Ishikawa (cell line): ENCODE measurements around the gene SF3B5.

Experiments used
- CEBPB ChIP-seq: IDR thresholded peaks from 2 replicates; pipeline ENCODE4 v1.6.1; 2012
- EGR1 ChIP-seq: IDR thresholded peaks from 2 replicates; pipeline ENCODE4 v1.6.1; 2012
- EP300 ChIP-seq: IDR thresholded peaks from 2 replicates; pipeline ENCODE4 v1.6.1; 2012; ENCODE audit warnings: borderline replicate concordance
- FOXM1 ChIP-seq: IDR thresholded peaks from 2 replicates; pipeline ENCODE4 v1.6.1; 2012; ENCODE audit warnings: low read depth, borderline replicate concordance
- NFIC ChIP-seq: IDR thresholded peaks from 2 replicates; pipeline ENCODE4 v1.6.1; 2012
- REST ChIP-seq: IDR thresholded peaks from 2 replicates; pipeline ENCODE4 v1.6.1; 2012; ENCODE audit warnings: low read depth, mild to moderate bottlenecking
- TAF1 ChIP-seq: IDR thresholded peaks from 2 replicates; pipeline ENCODE4 v1.6.1; 2012; ENCODE audit warnings: low read depth, mild to moderate bottlenecking
- TCF12 ChIP-seq: IDR thresholded peaks from 2 replicates; pipeline ENCODE4 v1.6.1; 2012; ENCODE audit warnings: low read depth
- USF1 ChIP-seq: IDR thresholded peaks from 2 replicates; pipeline ENCODE4 v1.6.1; 2012
- YY1 ChIP-seq: IDR thresholded peaks from 2 replicates; pipeline ENCODE4 v1.6.1; 2012; ENCODE audit warnings: low read depth
- ZBTB7A ChIP-seq: IDR thresholded peaks from 2 replicates; pipeline ENCODE4 v1.6.1; 2012; ENCODE audit warnings: low read depth
- TF ChIP-seq, protein P1 (sequence below): IDR thresholded peaks from 2 replicates; pipeline ENCODE4 v1.6.1; 2012

DNA sequence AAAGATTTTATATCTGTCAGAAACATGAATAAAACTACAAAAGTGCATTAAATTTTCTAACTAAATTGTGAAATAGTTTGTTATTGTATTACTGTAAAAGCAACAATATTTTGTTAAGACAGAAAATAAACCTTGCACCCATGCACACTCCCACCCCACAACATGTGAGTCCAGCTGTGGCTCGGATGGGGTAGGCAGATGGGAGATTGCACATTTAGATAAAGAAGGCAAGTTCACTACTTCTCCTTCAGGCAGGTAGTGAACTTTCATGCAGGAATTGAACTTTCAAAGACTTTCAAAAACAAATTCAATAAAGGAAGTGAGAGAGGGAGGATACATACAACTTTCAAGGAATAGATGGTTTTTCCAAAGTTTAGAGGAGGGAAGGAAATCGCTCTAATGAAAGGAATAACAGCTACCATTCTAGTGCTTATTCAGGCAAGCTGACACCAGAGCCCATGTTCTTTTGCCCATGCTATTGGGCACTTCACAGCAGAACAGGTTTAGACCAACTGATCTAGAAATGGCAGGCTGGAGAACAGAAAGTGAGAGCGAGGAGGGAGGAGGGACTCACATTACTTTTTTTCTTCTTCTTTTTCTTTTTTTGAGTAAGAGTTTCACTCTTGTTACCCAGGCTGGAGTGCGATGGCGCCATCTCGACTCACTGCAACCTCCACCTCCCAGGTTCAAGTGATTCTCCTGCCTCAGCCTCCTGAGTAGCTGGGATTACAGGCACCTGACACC is 28.5 kb downstream of the SF3B5 start:
- no peak for TF ChIP-seq ZBTB7A
- no peak for TF ChIP-seq YY1
- TF ChIP-seq EGR1, result no peak
- no peak for TF ChIP-seq NFIC
- no peak for TF ChIP-seq REST
- no peak for TF ChIP-seq TAF1
- no peak for TF ChIP-seq FOXM1
- TF ChIP-seq, protein P1, sequence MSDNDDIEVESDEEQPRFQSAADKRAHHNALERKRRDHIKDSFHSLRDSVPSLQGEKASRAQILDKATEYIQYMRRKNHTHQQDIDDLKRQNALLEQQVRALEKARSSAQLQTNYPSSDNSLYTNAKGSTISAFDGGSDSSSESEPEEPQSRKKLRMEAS, result no peak
- no peak for TF ChIP-seq EP300
- TF ChIP-seq USF1, result no peak
- no peak for TF ChIP-seq CEBPB
- no peak for TF ChIP-seq TCF12
